T-helper 9 cell (primary cell): ENCODE data around the gene WWOX.

Experiments
- DNase-seq: peaks from one replicate; pipeline ENCODE4 v3.0.0-alpha.2; 2020

WWOX gene

GRCh38 chr16:78788276-78788675 is 688.8 kb downstream of the WWOX start:
- DNase-seq, result no peak

- DNase-seq, result no peak
Measured at GRCh38 chr16:78788696-78789095, 689.2 kb downstream of the WWOX start.

GRCh38 chr16:78789561-78789960 is 690.1 kb downstream of the WWOX start:
- no peak for DNase-seq

GRCh38 chr16:78791011-78791410 is 691.6 kb downstream of the WWOX start:
- no peak for DNase-seq

- no peak for DNase-seq
Measured at GRCh38 chr16:78791926-78792325, 692.5 kb downstream of the WWOX start.

- no peak for DNase-seq
Measured at GRCh38 chr16:78792952-78793351, 693.5 kb downstream of the WWOX start.

- no peak for DNase-seq
Measured at GRCh38 chr16:78794581-78795250, 695.3 kb downstream of the WWOX start.

- DNase-seq, result no peak
Measured at GRCh38 chr16:78795433-78795832, 696.0 kb downstream of the WWOX start.

GRCh38 chr16:78796221-78796866 is 696.9 kb downstream of the WWOX start:
- peak; percentile 3 for DNase-seq

- DNase-seq, result no peak
Measured at GRCh38 chr16:78799429-78799828, 700.0 kb downstream of the WWOX start.

GRCh38 chr16:78800523-78800922 is 701.1 kb downstream of the WWOX start:
- DNase-seq, result no peak

GRCh38 chr16:78804058-78804735 is 704.7 kb downstream of the WWOX start:
- no peak for DNase-seq

- DNase-seq, result no peak
Measured at GRCh38 chr16:78805556-78805955, 706.1 kb downstream of the WWOX start.

GRCh38 chr16:78811247-78811646 is 711.8 kb downstream of the WWOX start:
- no peak for DNase-seq

- no peak for DNase-seq
Measured at GRCh38 chr16:78812582-78812981, 713.1 kb downstream of the WWOX start.

- no peak for DNase-seq
Measured at GRCh38 chr16:78813661-78814311, 714.3 kb downstream of the WWOX start.

- DNase-seq, result no peak
Measured at GRCh38 chr16:78815713-78816112, 716.3 kb downstream of the WWOX start.

GRCh38 chr16:78816499-78817195 is 717.2 kb downstream of the WWOX start:
- DNase-seq, result no peak

GRCh38 chr16:78817200-78817739 is 717.8 kb downstream of the WWOX start:
- no peak for DNase-seq

GRCh38 chr16:78821335-78821734 is 721.9 kb downstream of the WWOX start:
- no peak for DNase-seq

- no peak for DNase-seq
Measured at GRCh38 chr16:78822509-78822908, 723.1 kb downstream of the WWOX start.

- no peak for DNase-seq
Measured at GRCh38 chr16:78823027-78823426, 723.6 kb downstream of the WWOX start.

- DNase-seq, result no peak
Measured at GRCh38 chr16:78829280-78829679, 729.8 kb downstream of the WWOX start.
